Left cardiac atrium (tissue), 4 donors: ENCODE data around the gene ULK4. TPM values are rescaled to one million over a fixed set of nuclear protein-coding genes. Genes with fewer than 3 reads are reported as not detected.
"Not testable (repeated sequence)": the region's sequence is repeated elsewhere in the genome, so short reads cannot be mapped to it uniquely, and the experiment has no call there.

Experiments used
- ATAC-seq, 2 donors: fragments of 200-7000 bp; cut with Tn5 transposase; one replicate each; pipeline ENCODE4 v1.9.1; 2020; ENCODE audit warnings: mild to moderate bottlenecking in 2 of 2, moderate library complexity in 2 of 2
- DNase-seq: peaks from one replicate; pipeline ENCODE4 v3.0.0-alpha.2; 2020
- intact Hi-C, 2 donors: fragments of 100-400 bp; cut with DNase I; formaldehyde crosslinking; loops; one replicate each; pipeline versions ENCODE4 v1.14.1 to v1.15.1; 2022 to 2023
- total RNA-seq, 2 donors: library from RNA; stranded (reverse); fragmentation: NEBNext Ultra II Directional; extraction: Animal tissue kit (Norgen Biotek cat#: 25700); gene quantifications; one replicate each; pipeline ENCODE4 v1.2.1, GENCODE V29; 2021
- donor health status: DM: no; HTN: yes; CAD: no.
- donor health status: DM: no; HTN: yes; CAD: no; lungs with severe emphysema.
- donor health status: DM: yes; HTN: yes; CAD: no.
- donor health status: Dilated cardiomyopathy.

ULK4 gene
- total RNA-seq, 2 donors from 2014 or later = 12.7 to 13.8 TPM

DNA sequence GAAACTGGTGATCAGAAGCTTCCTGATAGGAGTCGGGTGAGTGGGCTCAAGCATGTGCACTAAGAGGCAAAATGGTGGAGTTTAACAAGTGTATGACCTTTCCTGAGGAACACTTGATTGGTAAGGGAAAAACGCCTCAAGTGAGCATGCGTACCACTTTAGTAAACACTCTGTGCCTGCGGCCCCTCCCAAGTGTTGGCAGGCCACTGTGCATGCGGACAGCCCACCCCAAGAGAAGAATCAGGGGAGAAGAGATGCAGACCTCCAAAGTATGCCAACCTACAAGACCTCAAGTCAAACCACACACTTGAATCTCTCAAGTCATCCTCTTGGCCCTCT lies 640.3 kb downstream of the ULK4 start:
- DNase-seq (no peak), ATAC-seq (no peak)
- intact Hi-C loops = no loop called here

DNA sequence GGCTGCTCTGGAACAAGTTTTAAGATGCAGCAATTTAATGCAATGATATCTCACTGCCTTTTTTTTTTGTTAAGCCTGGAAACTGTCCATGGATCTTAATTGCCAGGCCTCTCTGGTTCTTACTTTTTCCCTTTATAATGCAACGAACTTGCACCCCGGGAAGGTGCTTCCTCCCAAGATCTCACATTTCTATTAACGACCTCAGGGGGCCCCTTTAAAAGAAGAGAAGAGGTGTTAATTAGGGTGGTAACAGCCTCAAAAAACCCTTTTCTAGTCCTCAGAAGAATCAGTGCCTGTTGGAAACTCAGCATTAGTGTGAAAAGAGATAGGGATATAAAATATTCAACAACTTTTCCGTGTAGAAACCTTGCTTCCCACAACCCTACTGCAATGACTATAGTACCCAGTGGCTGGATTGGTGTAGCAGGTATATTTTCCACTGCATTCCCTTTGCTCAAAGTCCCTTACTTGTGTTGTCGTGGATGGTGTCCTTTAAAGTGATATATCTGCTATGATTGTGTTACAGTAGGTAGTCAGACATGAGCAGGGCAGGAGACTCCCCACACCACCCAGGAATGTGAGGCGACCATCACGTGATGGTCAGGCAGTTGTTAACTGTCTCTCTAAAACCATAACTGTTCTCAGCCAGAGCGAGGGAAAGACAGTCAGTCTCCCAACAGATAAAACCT lies 640.8 kb downstream of the ULK4 start:
- DNase-seq (no peak), ATAC-seq (no peak)
- intact Hi-C loops = no loop called here

DNA sequence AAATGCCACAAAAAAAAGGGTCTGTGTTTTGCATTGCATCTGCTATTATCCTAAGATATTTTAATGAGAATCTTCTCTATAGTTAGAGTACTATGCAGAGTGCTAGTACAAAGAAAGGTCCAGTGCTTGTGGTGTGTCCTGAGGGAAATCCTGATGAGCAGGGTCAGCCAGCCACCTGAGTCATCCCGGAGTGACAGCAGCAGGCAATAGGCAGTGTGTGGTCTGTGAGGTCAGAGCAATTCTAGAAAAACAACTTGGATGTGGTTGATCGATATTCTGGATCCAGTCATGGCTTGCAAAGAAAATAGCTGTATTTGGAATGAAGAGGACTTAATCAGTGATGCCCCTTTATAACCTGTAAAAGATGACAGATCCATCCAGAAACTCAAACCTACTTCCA lies 643.4 kb downstream of the ULK4 start:
- intact Hi-C loops = no loop called here
- ATAC-seq (no peak), DNase-seq (no peak)

DNA sequence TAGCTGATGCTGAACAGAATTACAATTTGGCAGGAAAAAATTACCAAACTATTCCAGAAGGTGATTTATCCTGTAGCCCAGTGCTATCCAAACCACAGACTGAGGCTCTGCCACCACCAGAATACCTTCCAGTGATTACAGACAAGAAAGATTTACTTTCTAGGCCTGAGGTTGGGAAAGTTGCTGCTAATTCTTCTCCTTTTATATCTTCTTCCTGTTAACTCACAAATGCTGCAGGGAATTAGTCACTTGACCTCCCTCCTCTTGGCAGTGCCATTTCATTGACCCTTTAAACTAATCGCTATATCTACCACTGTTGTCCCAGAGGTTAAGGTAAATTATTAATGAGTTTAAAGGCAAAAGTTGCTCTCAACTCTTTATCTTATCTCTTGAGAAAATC lies 644.2 kb downstream of the ULK4 start:
- ATAC-seq (no peak), DNase-seq (no peak)
- intact Hi-C loops = no loop called here

DNA sequence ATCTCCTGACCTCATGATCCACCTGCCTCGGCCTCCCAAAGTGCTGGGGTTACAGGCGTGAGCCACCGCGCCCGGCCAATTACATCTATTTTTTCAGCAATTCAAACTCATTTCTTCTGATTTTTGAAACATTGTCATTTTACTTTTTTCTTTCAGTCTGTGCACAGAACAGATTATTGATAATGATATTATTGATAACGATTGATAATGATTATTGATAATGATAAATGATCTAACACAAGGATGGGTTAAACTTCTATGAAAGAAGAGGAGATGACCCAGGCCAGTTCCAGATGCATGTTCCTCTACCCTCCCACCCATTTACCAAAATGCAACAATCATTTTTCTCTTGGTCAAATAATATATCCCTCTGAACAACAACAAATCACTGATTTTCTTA lies 644.6 kb downstream of the ULK4 start:
- DNase-seq = no peak
- ATAC-seq = no peak
- intact Hi-C loops = no loop called here

DNA sequence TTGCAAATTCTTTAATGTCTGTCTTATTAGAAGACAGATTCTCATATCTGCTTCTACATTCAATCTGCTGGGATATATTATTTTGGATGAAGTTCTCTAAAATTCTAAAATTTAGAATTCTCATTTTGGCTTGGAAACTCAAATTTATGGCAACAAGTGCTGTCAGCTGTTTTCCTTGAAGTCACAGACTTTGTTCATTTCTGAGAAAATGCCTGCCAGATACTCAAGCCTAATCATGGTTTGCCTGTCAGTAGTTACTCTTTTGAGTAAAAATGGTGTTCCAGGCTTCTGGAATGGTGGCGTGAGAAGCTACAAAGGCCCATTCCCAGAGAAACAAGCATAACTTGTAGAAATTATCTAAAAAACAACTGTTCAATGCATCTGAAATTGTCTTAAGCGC lies 646.8 kb downstream of the ULK4 start:
- ATAC-seq (no peak), DNase-seq (no peak)
- intact Hi-C loops = no loop called here

DNA sequence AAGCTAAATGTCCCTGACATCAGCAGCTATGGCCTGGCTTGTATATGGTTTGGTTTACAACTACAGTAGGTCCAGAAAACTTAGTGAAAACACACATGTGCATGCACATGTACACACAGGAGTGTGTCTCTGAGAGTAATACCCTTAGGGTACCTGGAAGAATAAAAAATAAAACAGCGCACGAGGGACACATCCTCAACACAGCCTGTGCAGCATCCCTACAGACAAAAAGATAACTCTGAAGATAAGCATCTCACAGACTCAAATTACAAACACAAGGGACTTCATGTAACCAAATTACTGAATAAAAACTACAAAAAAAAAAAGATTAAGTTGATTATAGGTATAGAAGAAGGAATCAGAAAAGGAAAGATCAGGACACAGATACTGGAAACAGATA lies 653.8 kb downstream of the ULK4 start:
- intact Hi-C loops = no loop called here
- ATAC-seq = no peak

DNA sequence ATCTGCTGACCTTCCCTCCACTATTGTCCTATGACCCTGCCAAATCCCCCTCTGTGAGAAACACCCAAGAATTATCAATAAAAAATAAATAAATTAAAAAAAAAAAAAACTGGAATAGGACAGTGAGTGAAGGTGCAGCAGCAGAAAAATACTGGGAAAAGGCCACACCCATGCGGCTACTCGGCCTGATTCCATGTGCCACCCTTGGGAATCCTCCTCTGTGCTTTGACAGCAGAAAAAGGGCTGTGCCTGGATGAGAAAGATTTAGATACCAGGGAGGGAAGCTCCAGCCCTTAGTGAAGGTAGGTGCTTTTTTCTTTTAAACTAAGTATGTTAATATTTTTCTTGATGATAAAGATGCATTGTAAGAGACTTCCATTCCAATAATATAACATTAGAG lies 654.8 kb downstream of the ULK4 start:
- intact Hi-C loops = no loop called here
- no peak for DNase-seq
- ATAC-seq = peak in 1 of 2 donors; percentile 33

More for the DNA sequence above, 653.8 kb downstream of the ULK4 start:
- DNase-seq = no peak

DNA sequence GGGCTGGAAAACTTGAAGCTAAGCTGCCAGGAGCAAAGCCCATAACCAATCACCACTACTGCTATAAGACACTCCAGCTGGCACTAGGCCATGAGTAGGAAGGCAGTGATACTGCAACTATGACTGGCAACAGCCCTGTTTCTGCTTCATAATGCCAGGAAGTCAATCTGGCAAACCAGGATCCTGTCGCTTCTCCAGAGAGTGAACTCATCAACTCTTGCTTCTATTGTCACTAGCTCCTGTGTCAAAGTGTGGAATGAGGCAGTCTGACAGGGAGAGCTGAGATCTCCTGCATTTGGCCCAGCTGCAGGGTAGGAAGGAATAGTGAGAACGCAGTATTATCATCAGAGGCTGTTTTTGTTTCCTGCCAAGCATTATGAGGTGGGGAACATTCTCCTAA lies 657.3 kb downstream of the ULK4 start:
- peak; percentile 92 to 93 for ATAC-seq
- DNase-seq = peak; percentile 68
- intact Hi-C loops = no loop called here

DNA sequence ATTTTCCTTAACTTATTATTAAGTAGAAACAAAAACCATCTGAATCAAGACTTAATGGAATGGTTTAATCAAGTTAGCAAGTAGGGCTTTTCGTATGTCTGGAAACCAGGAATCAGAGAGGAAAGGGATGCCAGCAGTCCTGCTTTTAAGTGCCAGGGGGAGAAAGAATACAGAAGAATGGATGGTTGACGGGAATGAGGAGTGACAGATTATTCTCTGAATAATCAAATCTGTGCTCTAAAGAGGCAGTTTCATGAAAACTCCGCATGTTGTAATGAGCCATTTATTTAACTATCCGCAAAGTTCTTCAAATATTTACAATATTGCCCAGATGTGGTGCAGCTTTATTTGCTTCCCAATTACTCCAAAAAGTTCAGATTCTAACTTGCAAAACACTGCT lies 659.6 kb downstream of the ULK4 start:
- intact Hi-C loops = no loop called here
- DNase-seq (no peak), ATAC-seq (no peak)

DNA sequence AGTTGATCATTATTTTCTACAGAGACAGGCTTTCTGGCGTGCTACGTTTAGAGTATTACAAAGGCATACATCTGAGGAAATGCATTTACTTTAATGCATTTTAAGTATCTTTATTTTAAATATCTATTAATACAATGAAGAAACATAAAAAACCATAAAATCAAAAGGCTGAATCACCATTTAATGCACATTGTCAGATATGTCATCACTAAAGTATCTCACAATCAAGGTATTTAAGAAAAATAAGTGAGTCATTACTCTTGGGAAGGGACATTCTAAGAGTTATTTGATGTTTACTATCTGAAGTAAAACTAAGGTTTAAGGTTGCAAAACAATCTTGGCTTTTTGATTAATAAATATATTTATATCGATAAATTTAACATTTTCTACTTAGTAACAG lies 660.4 kb downstream of the ULK4 start:
- intact Hi-C loops = no loop called here
- DNase-seq (no peak), ATAC-seq (no peak)

DNA sequence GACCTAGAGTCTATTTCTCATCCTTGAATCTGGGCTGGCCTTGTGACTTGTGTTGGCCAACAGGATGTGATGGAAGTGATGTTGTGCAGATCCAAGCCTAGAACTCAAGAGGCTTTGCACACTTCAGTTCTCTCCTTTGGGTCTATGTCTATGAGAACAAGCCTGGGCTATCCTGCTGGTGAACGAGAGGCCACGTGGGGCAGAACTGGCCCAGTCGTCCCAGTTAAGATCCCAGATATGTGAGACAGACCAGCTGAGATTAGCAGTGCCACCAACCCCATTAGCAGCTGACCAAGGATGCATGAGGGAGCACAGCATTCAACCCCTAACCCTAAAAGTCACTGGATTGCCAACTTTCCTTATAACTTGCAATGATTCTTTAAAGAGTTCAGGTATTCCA lies 662.9 kb downstream of the ULK4 start:
- ATAC-seq = no peak

DNA sequence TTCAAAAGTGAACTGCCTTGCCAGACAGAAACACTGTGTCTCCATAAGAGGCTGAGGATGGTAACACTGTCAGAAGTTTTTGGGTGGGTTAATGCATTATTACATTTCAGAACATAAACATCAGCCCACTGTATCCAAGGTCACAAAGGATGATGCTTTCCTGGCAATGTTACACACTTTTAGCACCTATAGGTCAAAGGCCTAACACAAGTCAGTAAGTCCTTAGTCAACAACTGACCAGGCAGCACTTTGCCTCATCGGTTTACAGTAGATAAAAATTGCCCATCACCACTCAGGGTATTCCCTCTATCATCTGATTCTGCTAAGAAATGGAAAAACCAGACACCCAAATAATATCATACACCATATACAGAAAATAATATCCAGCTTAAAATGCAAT lies 664.2 kb downstream of the ULK4 start:
- intact Hi-C loops = no loop called here
- no peak for DNase-seq
- ATAC-seq = no peak

More for the DNA sequence above, 662.9 kb downstream of the ULK4 start:
- intact Hi-C loops = no loop called here
- DNase-seq = no peak

DNA sequence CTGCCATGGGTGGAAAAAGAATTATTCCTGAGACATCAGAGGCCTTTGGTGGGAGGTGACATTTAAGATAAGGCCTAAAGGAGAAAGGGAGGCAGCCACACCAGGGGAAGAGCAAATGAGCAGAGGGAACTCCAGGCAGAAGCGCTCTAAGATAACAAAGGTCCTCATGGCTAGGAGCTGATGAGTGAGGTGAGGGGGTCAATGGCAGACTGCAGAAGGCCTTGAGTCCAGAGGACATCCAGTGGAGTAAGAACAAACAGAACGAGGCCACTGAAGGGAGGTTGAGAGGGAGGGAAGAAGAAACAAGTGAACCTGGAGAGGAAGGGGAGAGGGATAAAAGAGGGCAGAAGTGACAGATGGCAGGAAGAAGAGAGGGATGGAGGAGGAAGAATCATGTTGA lies 665.3 kb downstream of the ULK4 start:
- intact Hi-C loops = no loop called here
- no peak for DNase-seq
- ATAC-seq = no peak

DNA sequence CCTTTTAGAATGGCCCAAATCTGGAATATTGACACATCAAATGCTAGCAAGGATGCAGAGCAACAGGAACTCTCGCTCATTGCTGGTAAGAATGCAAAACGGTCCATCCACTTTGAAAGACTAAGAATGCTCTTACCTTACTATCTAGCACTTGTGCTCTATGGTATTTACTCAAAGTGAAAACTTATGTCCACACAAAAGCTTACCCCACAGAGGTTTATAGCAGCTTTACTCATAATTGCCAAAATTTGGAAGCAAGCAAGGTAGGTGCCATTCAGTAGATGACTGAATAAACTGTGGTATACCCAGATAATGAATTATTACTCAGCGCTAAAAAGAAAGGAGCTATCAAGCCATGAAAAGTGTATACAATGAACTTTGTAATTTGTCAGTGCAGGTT lies 666.2 kb downstream of the ULK4 start:
- ATAC-seq = no peak

DNA sequence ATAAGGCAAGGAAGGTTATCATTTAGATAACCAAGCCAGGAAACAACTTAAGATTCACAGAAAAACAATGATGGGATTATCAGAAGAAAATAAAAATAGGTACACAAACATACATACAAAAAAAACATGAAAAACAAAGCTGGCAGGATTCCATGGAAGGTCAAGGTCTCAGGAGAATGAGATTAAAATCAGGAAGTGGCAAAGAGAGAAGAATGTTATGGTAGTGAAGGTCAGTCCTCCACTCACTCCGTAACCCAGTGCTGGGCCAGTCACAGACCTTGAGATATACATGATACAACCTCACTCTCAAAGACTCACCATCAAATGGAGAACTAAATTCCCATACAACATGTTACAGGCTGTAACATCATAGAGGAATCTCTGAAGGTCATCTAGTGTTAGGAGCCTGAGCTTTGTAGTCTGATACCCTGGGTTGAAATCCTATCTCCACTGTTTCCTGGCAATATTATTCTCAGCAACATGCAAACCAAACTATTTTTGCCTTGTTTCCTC lies 668.7 kb downstream of the ULK4 start:
- ATAC-seq = no peak
- intact Hi-C loops = no loop called here
- no peak for DNase-seq

More for the DNA sequence above, 666.2 kb downstream of the ULK4 start:
- DNase-seq = no peak
- intact Hi-C loops = no loop called here

DNA sequence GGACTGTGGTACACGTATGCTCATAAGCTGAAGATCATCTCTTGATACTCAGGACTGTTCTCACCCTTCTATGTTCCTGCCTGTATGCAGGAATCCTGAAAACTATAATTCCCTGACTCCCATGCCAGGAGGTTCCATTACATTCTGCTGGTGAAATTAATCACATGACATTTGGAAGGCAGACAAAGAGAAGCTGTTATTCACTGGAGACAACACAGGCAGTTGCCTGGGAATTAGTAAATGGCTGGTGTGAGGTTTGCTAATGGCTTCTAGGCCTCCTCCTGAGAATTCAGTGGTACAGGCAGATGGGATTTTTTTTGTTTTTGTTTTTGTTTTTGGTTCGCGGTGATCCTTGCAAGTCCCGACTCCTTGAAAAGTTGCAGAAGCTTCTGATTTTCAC lies 671.2 kb downstream of the ULK4 start:
- DNase-seq (no peak), ATAC-seq (no peak)
- intact Hi-C loops = no loop called here

DNA sequence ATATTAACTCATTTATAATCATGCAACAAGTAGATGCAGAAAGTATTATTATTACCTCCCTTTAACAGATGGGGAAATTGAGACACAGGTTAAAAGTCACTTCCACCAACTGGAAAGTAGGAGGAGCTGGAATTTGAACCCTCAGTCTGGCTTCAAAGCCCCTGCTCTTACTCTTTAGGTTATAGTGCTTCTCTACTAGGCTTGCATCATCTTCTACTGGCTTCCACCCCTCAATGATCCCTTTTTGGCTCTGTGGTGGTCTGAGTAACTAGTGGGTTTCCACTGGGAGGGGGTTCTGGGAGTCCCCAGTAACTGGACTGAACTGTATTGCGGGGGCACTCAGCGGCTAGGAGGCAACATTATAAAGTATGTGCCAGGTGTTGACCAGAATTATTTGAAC lies 671.6 kb downstream of the ULK4 start:
- intact Hi-C loops = no loop called here
- ATAC-seq = no peak

DNA sequence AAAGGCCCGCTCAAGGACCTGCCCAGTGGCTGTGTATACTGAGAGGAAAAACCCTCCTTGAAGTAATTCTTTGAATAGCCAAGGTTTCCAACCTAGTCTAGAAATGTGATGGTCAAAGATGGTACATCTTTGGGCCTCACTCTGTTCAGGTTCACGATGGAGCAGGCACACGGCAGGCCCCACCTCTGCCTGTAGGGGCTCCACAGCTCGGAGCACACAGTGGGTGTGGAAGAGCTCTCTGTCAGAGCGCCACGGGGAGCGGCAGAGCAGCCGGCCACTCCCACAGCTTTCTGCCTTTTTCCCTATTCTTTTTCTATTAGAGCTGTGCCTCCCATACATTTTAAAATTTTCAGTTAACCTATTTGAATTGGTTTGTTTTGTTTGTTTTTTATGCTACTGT lies 673.1 kb downstream of the ULK4 start:
- DNase-seq (no peak), ATAC-seq (no peak)
- intact Hi-C loops = no loop called here

More for the DNA sequence above, 671.6 kb downstream of the ULK4 start:
- no peak for DNase-seq

DNA sequence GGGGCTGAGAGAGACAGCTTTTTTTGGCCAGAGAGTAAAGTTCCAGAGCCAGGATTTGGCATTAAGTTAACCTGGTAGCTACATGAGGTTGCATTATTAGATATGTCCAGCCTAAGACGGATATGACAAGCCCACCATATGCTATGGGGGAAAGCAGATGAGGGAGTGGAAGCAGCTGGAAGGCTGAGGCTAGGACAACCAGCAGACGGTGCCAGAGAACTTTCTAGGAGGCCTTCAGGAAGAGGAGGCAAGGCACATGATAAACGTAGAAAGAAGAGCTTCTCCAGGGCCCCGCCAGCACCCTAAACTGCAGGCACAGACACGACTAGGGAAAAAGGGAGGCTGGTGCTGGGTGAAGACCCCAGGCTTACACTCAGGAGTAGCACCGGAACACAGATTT lies 675.6 kb downstream of the ULK4 start:
- DNase-seq (no peak), ATAC-seq (no peak)
- intact Hi-C loops = no loop called here

DNA sequence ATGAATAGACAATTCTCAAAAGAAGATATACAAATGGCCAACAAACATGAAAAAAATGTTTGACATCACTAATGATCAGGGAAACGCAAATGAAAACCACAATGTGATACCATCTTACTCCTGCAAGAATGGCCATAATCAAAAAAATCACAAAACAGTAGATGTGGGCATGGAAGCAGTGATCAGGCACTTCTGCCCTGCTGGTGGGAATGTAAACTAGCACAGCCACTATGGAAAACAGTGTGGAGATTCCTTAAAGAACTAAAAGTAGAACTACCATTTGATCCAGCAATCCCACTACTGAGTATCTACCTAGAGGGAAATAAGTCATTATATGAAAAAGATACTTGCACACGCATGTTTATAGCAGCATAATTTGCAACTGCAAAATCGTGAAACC lies 677.0 kb downstream of the ULK4 start:
- intact Hi-C loops, ATAC-seq, DNase-seq: not testable (repeated sequence)
